HuH-7.5 (cell line): Measurements from ENCODE around the gene IL34.
"Not testable (repeated sequence)": the region's sequence is repeated elsewhere in the genome, so short reads cannot be mapped to it uniquely, and the experiment has no call there.

Experiments used
- DNase-seq: peaks from one replicate; pipeline ENCODE4 v3.0.0; 2011; ENCODE audit warnings: low spot score

The IL34 gene

DNA sequence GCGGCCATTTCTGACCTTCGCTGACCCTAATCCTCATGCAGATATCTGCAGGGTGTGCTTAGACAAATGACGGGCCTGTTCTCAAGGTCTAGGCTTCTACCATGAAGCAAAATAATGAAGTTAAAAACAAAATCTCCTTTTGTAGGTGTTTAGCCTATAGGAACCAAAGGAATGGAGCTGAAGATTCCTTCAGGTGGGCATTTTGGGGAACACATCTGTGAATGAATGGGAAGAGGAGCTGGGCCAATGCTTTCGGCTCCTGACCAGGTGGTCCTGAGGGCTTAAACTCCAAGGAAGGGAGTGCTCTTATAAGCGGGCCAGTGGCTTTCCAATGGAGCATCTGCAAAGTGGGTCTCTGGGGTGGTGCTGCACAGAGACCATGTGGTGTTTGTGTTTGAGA lies 14.1 kb upstream of the IL34 start:
- DNase-seq, result no peak

DNA sequence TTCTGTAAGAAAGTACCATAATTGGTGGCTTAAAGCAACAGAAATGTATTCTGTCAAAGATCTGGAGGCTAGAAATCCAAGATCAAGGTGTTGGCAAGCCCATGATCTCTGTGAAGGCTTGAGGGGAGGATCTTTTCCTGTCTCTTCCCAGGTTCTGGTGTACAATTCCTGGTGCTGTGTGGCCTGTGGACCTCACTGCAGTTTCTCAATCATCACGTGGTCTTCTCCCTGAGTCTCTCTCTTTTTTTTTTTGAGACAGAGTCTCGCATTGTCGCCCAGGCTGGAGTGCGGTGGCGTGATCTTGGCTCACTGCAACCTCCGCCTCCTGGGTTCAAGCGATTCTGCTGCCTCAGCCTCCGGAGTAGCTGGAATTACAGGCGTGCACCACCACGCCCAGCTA lies 12.7 kb upstream of the IL34 start:
- DNase-seq, result not testable (repeated sequence)

DNA sequence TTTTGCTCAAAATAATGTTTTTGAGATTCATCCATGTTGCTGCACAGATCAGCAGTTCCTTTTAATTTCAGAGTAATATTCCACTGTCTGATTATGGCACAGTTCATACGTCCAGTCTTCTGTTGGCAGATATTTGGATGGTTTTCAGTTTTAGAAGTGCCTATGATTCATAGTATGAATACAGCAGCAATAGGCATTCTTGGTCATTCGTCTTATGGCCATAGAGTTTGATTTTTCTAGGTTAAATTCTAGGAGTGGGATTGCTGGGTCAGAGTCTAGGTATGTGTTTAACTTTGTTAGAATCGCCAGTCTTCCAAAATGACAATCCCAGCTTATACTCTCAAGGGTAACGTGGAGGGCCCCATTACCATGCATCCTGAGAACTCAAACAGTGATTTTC lies 11.5 kb upstream of the IL34 start:
- no peak for DNase-seq

DNA sequence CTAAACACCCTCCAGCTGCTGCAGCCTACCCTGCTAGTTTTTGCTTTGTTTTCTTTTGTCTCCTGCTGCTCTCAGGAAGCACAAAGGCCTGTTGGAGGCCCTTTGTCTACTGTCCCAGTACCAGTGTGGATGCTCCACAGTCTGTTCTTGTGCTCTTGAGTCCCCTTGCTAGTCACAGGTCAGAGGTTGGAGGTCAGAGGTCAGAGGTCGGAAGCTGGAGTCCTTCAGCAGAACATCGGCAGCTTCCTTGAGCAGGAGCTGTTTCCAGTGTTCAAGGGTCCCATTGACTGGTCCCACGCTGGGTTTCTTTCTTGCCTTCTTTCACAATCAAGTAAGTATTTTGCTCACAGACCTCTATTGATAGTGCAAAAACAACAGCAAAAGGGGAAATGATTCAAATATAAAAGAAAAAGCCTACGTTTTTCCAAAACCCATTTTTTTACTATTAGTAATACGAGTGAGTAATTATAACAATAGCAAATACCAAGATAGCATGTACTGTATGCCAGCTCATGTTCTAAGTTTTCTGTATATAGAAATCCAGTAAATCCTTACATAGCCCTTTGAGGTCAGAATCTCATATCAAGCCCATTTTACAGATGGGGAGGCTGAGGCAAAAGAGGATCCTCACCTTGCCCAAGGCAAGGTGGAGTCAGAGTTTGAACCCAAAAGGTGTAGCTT lies 10.9 kb upstream of the IL34 start:
- no peak for DNase-seq

DNA sequence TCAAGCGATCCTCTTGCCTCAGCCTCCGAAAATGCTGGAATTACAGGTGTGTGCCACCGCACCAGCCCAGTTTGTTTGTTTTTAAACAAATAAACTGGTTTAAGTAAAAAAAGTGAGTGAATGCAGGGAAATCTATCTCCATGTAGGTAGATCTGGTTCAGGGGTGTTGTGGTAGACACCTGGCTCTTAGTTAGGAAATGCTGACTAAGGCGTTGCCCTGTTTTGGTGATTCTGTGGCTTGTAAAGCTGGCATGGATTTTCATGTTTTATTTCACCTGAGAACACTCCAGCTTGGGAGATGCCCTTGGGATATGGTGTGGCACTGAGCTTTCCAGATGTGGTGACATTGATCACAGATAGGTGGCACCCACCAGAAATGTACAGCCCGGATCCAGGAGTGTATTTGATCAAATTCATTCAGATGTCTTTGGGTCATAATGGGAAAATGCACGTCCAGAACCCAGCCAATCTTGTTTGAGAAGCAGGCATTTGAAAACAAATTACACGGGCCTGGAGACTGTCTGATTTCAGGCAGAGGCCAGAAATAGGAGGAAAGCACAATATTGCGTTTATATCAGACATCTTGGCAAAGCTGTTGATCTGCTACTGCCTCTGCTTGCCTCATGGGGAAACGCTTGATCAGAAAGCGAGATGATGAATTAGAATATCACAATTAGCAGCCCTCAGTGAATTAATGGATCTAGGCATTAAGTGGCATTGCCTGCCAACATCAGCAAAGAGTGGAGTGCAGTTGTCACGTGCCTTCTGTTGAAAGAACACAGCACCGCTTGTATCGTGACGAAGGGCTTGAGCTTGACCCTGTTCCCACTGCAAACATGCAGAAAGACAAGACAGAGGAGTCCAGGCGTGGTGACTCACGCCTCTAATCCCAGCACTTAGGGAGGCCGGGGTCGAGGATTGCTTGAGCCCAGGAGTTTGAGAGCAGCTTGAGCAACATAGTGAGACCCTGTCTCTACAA lies 7.3 kb upstream of the IL34 start:
- no peak for DNase-seq

DNA sequence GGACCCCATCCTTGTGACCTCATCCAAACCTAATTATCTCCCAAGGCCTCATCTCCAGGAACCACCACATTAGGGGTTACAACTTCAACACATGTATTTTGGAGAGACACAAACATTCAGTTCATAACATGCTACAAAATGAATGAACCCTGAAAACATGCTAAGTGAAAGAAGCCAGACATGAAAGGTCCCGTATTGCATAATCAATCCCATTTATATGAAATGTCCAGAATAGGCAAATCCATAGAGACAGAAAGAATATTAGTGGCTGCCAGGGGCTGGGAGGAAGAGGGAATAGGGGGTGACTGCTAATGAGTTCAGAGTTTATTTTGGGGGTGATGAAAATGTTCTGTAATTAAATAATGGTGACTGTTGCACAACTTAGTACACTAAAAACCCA lies 3.7 kb upstream of the IL34 start:
- no peak for DNase-seq

DNA sequence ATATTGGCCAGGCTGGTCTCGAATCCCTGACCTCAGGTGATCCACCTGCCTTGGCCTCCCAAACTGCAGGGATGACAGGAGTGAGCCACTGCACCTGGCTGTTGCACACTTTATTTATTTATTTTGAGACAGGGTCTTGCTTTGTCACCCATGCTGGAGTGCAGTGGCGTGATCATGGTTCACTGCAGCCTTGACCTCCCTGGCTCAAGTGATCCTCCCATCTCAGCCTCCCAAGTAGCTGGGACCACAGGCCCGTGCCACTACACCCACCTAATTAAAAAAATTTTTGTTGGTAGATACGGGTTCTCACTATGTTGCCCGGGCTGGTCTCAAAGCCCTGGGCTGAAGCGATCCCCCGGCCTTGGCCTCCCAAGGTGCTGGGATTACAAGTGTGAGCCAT lies 3.1 kb upstream of the IL34 start:
- DNase-seq, result not testable (repeated sequence)

DNA sequence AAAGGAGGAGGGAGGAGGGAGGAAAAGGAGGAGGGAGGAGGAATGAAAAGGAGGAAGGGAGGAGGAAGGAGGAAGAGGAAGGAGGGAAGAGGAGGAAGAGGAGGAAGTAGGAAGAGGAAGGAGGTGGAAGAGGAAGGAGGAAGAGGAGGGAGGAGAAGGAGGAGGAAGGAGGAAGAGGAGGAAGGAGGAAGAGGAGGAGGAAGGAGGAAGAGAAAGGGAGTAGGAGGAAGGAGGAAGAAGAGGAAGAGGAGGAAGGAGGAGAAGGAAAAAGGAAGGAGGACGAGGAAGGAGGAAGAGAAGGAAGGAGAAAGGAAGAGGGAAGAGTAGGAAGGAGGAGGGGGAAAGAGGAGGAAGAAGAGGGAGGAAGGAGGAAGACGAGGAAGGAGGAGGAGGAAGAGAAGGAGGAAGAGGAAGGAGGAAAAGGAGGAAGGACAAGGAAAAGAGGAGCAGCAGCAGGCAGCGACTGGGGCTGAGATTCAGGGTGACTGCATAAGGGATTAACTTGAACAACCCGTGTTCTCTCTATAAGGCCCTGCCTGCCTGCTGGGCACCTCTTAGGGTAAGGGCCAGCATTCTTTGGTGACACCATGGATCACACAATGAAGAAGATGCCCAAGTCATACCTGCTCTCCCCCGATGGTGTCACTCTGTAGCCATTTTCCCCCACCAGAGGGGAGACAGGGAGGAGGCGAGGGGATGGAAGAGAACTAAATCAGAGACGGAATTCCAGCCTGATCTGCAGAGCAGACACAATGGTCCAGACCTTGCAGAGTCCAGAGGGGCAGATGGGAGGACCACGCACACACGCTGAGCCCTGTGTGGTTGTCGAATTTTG lies 1.4 kb upstream of the IL34 start:
- DNase-seq, result no peak

DNA sequence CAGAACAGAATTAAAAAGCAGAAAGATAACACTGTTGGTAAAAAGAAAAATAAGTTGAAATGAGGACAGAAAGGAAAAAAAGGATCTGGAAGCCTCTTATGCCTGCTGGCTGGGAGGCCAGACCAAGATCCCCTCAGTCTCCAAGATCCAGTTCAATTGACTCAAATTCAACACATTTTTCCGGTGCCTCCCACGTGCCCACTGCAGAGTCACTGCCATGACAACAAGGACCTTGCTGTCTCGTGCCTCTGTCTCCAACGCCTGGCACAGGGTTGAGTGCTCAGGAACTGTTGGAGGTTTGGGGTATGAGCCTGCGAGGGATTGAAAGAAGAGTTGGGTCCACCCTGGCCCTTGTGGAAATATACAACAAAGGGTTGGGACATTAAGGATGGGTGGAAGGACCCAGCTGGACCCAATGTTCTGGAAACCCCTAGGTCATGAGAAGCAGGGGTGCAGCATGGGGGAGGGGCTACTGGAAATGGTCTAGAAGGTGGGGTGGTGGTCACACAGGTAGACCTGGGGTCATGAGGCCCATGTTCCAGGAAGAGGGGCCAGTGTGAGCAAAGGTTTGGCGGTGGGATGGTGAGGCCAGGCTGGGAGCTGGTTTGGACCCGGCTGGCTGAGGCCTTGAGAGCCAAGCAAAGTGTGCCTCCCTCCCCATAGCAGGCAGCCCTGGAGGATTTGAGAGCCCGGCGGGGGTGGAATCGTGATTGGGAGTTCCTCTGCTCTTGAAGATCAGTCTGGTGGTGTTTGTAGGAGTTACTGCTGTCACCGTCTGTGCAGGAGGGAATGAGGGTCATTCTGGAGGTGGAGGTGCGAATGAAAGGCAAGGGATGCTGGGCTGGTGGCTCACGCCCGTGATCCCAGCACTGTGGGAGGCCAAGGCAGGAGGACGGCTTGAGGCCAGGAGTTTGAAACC lies 1.3 kb downstream of the IL34 start:
- no peak for DNase-seq

DNA sequence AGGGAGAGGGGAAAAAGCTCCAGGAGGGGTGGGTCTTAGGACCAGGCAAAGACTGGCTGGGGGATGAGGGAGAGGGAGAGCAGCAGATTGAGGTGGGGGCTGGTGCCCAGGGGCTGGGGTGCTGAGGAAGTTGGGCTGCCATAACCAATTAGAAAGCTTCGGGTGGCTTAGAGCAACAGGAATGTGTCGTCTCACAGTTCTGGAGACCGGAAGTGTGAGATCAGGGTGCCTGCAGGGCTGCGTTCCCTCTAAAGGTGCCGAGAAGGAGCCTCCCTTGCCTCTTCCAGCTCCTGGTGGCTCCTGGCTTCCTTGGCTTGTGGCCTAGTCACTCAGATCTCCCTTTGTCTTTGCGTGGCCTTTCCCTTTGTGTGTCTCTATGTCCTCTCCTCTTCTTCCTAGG lies 2.2 kb downstream of the IL34 start:
- no peak for DNase-seq

DNA sequence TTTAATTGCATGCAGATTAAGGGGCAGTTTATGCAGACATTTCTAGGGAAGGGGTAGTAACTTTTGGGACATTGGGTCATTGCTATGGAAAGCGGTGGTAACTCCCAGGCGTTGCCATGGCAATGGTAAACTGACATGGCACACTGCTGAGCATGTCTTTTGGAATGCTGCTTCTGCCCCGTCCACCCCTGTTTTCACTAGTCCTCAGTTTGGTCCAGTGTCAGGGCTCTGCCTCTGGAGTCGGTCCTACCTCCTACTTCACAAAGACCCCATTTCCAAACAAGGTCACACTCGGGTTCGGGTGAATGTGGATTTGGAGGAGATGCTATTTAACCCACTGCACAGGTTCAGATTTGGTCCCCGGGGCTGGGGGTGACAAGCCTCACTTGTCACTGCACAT lies 2.9 kb downstream of the IL34 start:
- no peak for DNase-seq

DNA sequence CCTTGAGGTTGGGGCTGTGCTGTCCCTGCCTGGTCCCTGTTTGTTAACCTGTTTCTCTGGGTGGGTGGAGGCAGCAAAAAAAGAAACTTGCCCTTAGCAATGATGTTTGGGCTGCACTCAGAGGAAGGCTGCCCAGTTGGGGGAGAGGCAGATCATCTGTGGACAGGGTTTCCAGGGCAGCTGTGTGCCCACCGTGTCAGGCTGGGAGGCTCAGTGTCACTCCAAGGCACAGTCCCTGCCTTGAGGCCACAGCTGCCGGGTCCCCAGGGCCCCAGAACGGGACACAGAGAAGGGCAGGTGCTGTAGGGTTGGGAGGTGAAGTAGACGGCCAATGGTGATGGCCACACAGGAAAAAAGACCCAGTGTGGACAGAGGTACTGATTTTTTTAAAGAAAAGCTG lies 3.9 kb downstream of the IL34 start:
- DNase-seq, result no peak

DNA sequence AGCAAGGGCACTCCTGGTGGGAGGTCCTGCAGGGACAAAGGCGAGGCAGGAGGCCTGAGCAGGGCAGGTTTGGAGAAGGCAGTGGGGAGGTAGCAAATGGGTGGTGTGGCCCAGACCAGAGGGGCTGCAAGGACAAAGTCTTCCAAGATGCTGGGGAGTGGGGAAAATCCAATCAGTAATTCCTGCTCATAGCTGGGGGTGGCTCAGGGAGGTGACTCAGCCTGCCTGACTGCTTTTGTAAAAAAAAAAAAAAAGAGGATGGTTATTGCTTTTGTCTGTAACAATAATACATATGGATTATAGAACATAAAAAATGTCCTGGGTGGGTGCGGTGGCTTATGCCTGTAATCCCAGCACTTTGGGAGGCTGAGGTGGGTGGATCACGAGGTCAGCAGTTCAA lies 5.2 kb downstream of the IL34 start:
- no peak for DNase-seq

DNA sequence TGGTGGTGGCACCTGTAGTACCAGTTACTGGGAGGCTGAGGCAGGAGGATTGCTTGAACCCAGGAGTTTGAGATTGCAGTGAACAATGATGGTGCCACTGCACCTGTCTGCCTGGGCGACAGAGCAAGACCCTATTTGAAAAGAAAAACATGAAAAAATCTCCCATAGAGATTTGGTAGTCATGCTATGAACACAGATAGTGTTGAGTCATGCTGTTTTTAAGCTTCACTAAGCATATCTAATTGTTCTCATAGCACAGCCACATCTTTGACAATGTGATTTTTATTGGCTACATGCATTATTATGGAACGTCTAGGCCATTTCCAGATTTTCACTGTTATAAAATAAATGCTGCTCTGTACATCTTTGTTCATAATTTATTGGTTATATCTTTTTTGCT lies 6.0 kb downstream of the IL34 start:
- no peak for DNase-seq

DNA sequence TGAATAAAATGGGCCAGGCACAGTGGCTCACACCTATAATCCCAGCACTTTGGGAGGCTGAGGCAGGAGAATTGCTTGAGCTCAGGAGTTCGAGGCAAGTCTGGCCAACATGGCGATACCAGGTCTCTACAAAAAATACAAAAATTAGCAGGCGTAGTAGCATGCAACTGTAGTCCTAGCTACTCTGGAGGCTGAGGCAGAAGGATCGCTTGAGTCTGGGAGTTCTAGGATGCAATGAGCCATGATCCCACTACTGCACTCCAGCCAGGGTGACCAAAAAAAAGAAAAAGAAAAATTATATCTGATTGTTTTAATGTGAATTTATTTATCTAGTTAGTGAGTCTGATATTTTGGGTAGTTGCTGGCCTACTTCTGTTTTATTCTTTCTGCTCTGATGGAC lies 7.0 kb downstream of the IL34 start:
- no peak for DNase-seq

DNA sequence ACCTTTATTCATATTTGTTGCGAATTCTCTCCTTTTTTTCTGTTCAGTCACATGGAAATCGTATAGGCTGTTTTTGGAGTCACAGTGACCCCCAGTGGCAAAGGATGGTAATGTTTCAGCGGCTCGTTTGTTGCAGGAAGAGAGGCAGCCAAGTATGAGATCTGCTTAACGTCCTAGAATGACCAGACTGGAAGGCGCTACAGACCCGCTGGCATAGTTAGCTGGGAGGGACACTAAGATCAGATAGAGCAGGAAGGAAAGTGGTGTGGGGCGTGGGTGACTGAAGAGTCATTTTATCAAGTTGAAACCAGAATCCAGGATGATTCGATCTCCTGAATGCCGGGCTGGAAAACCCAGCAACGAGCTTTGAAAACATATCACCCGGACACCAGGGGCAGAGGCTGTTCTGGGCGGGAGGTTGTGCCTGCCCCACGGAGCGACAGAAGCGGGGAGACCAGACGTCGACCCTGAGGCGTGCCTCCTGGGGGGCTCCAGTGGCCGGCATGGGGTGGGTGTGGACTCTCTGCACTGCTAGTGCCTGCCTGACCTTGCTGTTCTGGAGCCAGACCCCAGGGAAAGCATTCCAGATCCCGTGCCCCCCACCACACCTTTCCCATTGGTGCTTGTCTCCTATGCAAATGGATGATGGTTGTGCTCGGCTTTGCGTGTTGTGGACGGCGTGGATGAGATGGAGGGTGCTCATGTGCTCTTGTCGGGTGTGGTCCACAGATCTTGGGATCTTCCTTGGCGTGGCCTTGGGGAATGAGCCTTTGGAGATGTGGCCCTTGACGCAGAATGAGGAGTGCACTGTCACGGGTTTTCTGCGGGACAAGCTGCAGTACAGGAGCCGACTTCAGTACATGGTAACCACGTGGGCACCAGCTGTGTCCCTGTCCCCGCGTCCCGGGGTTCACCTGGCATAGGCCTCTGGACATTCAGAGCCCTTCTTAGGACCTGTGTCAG lies 7.7 kb downstream of the IL34 start:
- DNase-seq, result peak; percentile 69

DNA sequence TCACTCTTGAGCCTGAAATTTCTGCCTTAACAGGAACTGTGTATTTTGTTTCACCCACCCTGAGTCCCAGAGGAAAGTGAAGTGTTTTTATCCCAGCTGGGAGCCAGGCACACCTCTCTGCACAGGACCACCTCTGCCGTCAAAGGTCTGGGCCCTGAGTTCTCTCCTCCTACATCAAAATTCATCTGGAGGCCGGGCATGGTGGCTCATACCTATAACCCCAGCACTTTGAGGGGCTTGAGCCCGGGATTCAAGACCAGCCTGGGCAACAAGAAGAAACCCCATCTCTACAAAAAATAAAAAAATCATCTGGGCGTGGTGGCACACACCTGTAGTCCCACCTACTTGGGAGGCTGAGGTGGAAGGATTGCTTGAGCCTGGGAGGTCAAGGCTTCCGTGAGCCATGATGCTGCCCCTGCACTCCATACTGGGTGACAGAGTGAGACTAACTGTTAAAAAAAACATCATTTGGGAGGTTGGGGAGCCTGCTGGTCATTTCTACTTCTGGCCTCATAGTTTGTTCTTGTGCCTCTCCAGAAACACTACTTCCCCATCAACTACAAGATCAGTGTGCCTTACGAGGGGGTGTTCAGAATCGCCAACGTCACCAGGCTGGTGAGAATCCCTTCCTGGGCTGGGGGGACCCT lies 9.8 kb downstream of the IL34 start:
- DNase-seq, result no peak

DNA sequence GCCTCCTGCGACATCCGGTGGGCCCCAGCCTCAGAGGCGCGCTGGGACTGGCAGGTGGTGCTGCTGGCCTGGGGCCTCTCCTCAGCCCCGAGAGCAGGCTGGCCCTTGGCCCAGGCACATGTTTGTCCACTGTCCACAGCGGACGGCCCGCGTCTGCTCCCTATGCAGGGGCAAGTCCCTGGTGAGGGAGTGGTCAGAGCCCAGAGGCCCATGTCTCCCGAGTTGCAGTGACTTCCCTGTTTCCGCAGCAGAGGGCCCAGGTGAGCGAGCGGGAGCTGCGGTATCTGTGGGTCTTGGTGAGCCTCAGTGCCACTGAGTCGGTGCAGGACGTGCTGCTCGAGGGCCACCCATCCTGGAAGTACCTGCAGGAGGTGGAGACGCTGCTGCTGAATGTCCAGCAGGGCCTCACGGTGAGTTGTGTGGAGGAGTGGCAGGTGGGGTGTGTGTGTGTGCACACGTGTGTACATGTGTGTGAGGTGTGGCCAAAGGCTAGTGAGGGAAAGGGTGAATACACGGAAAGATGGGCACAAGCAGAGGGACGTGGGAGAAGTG lies 10.4 kb downstream of the IL34 start:
- no peak for DNase-seq

DNA sequence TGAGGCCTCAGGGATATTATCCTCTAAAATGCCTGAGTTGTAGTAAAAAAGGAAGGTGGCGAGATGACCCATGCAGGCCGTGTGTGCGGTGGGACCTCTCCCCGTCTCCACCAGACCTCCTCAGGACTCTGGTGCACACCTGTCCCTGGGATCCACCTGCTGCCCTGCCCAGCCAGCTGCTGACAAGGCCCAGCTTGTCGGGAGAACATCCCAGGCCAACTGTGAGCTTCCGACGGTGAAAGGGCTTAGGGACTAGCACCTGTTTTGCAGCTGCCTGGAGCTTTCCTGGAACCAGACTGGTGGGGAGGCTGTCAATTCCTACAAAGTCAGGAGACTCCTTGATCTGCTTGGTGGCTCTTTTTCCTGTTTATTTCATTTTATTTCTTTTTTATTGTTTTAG lies 11.6 kb downstream of the IL34 start:
- DNase-seq, result no peak

DNA sequence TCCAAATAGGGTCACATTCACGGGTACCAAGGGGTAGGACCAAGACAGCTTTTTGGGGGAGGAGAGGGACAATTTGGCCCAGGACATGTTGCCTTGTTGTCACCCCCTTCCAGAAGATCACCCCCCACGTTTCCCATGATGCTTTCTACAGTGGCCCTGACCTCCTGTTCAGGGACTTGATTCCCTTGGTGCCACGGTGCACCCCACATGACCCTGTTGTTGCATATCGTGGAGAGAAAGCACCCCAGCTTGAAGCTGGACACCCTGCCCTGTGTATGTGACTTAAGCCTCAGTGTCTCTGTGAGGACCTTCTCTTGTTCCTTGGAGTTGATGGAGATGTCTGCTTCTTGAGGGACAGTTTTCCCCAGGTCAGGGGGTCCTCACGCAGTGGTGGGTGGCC lies 12.6 kb downstream of the IL34 start:
- no peak for DNase-seq
